ENCODE results near the gene GJD2.

DNA sequence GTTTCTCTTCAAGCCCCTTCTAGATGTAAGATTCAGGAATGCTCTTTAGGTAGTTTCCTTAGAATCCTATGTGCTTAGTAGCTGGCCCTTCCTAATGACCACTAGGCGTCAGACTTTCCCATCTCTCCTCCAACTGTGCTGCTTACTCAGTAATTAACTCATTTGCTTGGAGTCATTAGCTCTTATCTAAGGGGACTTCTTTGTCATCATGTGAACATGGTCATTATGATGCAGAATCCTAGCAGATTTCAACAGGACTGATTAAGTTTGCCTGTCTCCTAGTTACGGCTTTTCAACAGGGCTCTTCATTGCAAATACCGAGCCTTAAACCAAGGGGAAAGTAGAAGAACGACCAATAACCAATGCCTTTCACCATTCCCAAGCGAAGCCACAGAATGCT, 46.4 kb downstream of the GJD2 start:
- TF ChIP-seq EZH2 (IDR thresholded peaks at IDR 0.05) (no peak), POLR2AphosphoS5 (IDR thresholded peaks at IDR 0.05; ENCODE audit: borderline replicate concordance, low read depth, low read length) (no peak)
